GM18517 (cell line): Measurements from ENCODE around the gene GDF10.

ENCODE experiments used
- ATAC-seq: cut with Tn5 transposase; IDR thresholded peaks from one replicate; pipeline ENCODE4 v1.9.1; 2021; ENCODE audit warnings: mild to moderate bottlenecking, moderate library complexity; ENCODE audit not compliant: unreplicated experiment

Gene GDF10

DNA sequence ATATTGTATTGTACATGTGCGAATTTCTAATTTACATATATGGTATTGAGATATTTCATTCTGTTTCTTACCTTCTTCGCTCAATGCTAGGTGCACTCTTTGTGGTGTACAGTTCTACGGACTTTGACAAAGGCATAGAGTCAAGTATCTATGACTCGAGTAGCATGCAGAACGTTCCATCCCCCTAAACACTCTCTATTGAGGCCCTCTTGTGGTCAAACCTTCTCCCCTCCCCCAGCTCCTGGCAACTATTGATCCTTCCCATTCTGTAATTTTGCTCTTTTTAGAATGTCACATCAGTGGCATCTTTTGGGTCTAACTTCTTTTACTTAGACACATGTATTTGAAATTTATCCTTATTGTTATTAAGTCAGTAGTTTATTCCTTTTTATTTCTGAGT is 30.7 kb upstream of the GDF10 start:
- no peak for ATAC-seq

GRCh38 chr10:47276071-47276470 is 23.9 kb upstream of the GDF10 start:
- no peak for ATAC-seq

DNA sequence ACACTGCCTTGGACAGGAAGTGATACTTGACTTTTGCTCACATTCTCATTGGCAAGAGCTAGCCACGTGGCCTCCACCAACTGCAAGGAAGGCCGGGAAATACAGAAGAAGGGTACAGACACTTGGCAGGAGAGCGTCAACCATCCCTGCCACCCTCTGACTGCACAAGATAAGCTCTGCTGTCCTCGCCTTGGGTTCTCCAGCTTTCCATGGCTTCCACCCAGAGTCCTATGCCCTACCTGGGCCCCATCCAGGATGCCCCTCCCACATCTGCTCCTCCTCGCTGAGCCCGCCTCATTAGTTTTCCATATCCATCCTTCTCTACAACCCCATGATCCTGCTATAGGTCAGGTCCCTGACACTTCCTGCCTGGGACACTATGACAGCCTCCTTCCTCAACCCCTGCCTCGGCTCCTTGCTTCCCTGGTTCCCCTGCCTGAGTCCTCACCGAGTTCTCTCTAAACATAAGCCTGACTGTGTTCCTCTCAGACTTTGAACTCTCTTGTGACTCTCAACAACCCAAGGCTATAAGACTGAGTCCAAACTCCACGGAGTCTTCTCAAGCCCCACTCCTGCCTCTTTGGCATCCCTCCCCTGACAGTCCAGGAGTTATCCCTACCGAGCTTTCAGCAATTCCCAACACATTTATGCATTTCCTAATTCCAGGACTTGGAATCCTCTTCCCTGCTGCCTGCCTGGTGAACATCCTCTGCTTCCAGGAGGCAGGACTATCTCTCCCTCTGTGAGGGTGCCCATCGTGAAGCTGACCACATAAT is 23.2 kb upstream of the GDF10 start:
- ATAC-seq, result no peak

DNA sequence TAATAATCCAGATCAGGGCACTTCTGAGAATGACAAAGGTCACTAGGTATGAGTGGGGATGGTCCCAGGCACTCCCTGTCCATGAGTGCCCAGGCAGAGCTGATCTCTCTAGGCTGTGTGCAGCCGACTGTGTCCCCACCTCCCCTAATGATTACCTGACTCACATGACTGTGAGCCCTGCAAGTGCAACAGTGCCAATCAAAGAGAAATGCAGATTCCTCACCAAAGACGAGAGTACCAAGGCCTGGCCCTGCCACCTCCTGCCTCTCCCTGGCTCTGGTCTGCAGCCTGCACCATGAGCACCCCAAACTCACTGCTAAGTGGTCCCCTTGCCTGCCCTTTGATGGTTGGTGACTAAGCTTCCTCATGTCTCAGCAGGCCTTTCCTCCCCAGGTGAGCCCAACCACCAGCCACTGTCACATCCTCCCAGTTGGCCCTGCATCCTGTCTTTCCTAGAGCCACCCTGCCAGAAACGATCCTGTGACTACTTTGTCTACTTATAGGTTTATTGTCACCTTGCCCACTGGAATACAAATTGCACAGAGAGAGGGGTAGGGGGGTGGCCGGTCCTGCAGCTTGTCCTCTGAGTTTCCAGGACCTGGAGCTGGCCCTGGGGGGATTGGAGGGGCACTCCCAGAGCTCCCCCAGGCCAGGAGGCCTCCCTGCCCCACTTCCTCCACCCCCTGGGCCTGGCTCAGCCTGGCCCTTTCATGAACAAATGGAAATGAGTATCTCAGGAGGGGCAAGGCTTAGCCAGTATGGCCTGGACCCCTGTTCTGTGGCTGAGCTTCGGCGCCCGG is 22.4 kb upstream of the GDF10 start:
- ATAC-seq, result no peak

- ATAC-seq, result no peak
These were observed 21.9 kb upstream of the GDF10 start for GRCh38 chr10:47278152-47278473.

DNA sequence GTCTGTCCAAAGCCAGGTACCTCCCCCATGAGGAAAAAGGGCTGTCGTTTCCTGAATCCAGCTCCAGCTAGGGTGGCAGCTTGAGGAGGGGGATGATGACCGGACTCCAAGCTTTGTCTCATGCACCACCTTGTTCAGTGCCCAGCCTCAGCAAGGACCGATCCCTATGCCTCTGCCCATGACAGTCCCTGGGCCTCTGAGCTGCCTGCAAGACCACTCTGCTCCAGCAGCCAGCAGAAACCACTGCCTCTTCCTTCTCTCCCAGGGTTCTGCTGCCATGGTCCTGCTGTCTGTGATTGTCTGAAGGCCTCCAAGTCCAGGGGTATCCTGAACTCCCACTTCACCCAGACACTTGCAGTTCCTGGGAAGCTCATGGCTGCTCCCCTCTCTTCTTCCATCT is 21.3 kb upstream of the GDF10 start:
- no peak for ATAC-seq

DNA sequence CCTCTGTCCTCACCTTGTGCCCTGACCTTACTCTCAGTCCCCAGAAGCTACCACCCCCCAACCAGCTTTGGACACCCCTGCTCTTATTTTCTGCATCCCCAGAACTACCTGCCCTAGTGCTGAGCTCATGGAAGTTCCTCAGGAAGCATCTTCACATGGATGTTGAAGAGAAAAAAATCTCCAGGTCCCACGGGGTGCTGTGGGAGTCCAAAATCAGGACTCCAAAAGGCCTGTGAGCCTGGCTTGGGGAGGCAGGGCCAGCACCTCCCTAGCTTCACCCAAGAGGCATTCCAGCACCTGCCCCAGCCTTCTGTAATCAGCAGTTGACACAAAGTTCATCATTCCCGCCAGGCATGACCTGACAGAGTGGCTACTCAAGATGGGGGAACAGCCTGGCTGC is 20.7 kb upstream of the GDF10 start:
- ATAC-seq, result no peak

- no peak for ATAC-seq
These were observed 17.9 kb upstream of the GDF10 start for GRCh38 chr10:47282005-47282656.

GRCh38 chr10:47282657-47283018 is 17.4 kb upstream of the GDF10 start:
- no peak for ATAC-seq

DNA sequence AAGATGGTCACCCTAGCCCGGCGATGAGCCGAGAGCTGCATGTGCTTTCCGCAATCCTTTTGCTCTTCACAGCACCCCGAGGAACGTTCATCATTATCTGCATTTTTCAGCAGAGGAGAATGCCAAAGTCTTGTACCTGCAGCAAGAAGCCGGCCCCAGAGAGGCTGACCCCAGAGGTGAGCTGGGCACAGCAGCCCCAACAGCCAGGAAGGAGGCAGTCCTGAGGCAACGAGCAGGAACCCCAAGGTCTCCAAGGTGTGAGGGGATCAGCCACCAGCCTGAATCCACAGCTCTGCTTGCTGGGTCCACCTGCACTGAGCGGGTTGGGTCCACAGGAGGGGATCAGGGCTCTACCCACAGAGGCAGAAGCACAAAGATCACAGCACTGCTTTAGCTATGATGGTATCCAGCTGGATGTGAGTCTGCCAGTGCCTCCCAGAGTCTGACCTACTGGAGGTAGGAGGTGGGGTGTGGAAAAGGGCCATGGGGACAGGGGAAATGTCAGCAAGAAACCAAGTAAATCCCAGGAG is 16.8 kb upstream of the GDF10 start:
- no peak for ATAC-seq

DNA sequence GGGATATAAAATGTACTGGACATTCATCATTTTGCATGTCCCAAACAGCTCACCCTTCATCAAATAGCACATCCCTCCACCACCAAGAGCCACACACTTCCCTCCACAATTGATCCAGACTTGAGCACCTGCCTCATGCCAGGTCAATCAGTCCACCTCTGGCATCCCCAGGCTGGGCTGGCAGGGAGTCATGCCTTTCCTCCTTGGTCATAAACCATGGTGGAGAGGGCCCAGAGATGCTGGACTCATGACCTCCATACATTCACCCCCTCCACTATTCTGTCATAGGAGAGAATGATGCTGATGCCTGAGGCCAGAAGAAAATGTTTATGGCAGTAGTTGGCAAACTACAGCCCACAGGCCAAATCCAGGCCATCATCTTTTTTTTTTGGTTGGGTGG is 16.1 kb upstream of the GDF10 start:
- ATAC-seq, result no peak

DNA sequence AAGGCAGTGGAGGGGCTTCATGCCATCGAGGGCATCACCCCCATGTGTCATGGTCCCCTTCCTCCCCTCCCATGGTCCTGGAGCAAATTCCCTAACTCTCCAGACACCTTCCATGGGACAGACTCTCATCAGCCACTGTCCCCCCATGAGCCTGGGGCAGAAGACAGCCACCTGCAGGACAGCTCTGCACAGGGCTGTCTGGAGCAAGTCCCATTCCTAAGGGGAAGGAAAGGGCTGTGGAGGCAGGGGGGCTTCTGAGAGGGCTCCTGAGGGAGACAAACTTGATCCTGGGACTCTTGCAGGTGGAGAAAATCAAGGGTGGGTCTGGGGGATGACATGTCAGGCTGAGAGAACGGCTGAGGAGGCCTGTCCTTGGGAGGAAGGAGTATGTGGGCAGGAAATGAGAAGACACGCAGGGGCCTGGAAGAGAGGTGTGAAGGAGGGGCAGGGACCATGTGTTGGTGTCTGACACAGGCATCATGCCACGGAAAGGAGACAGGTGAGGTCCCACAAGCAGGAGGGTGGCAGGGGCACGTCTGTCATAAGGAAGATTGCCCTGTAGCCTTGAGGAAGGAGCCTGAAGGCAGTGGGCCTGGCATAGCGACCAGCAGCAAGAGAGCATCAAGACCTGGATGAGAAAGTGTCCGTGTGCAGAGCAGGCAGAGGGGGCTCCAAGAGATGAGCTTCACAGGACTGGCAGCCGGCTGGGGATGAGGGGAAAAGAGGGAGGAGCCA is 14.4 kb upstream of the GDF10 start:
- no peak for ATAC-seq

DNA sequence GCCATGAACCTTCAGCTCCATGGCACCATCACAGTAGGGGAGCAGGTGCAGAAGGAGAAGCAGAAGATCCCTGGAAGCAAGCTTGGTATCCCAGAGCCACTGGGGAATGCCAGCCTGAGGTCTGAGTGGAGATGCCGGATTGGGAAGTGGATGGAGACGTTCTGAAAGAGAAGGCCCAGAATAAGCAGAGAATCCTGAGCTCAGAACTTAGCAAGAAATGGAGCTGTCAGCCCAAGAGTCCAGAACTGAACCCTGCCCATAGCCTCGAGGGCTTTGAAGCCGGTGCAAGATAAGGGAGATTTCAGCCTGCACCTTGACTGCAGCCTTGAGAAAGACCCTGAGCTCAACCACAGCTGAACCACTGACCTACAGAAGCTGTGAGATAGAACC is 13.9 kb upstream of the GDF10 start:
- ATAC-seq, result no peak

DNA sequence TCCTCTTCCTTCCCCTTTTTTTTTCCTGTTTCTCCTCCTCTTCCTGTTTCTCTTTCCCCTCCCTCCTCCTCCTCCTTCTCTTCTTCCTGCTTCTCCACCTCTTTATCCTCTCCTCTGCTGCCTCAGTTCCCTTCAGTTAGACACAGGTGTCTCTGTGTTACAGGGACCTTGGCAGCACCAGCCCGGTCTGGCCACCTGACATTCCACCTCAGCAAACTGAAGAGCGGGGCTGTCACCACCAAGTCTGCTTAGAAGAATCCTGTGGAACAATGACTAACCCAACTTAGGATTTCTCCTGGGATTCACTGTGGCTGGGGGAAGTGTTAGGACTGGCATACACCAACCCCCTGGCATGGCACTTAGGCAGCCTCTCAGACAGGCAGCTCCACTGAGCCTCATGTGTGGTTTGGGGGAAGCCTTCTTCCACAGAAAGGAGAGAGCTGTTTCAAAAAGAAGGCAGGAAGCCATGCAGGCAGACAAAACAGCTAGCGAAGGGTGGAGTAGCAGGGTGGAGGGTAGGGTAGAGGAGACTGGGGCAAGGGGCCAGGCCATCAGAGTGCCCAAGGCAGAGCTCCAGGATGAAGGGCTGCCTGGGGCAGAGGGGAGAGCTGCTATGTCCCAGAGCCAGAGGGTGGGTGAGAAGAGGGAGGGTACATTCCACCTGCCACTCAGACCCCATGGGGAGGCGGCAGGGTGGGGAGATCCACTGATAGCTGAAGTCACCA is 13.2 kb upstream of the GDF10 start:
- ATAC-seq, result no peak

- no peak for ATAC-seq
These were observed 12.6 kb upstream of the GDF10 start for GRCh38 chr10:47287365-47287802.

GRCh38 chr10:47287805-47288204 is 12.2 kb upstream of the GDF10 start:
- ATAC-seq, result no peak

GRCh38 chr10:47288236-47288635 is 11.8 kb upstream of the GDF10 start:
- no peak for ATAC-seq

GRCh38 chr10:47288916-47289495 is 11.0 kb upstream of the GDF10 start:
- ATAC-seq, result no peak

DNA sequence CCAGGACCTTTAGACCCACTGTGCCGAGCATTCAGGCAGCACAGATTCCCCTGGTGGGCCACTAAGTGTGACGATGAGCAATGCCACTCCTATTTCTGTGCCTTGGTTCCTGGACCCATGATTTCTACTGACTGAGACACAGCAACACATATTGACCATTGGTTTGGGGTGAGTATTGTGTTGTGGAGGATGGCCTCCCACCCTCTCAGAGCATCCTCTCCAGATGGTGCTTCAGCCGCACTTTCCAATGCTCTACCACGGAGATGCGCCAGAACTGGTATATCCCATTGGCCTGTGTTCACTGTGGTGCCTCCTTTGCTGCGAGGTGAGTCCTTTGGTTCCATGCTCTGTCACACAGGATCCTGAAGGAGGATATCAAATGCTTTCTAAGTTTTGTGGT is 10.1 kb upstream of the GDF10 start:
- no peak for ATAC-seq

GRCh38 chr10:47290338-47290737 is 9.7 kb upstream of the GDF10 start:
- ATAC-seq, result no peak
